ENCODE results near the gene CD164.
A peak's percentile ranks its signal among the peaks of the same experiment; 100 is the strongest.
"Not testable (repeated sequence)": the region's sequence is repeated elsewhere in the genome, so short reads cannot be mapped to it uniquely, and the experiment has no call there.

The CD164 gene

DNA sequence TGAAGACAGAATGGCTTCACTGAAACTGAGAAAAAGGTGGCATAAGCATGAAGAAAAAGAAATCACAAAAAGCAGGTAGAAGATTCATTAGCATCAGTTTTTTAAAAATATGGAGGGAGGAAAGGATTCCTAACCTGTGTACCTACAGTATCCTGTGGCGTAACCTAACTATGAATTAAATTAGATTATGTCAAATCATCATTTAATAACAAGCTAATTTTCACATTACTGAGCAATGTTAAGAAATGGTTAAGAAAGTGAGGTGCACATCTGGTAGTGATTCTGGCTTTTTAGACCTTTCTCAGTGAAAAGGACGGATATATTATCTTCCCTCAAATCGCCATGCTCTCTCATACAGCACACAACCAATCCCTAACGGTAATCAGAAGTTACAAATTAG is 12.5 kb downstream of the CD164 start:
- Mint-ChIP-seq H3K4me3 (no peak overlapping the region), H3K36me3 (peaks cover 63% of the 10 kb centered on the region), H3K4me1 (peaks cover 37% of the 10 kb centered on the region), H3K27ac (peak overlapping the region; percentile 25), H3K27me3 (no peaks in the 10 kb centered on the region), H3K9me3 (no peaks in the 10 kb centered on the region)
- no peak for DNase-seq
- CTCF ChIA-PET, result interaction anchor here (1.0 to 2.1 kb wide), 4 partner anchors 10 to 181 kb away, joined by 3 to 8 read pairs (median 4); no protein-coding TSS in a partner anchor

GRCh38 chr6:109364382-109365078 is 17.7 kb downstream of the CD164 start:
- Mint-ChIP-seq H3K36me3 (peaks cover 79% of the 10 kb centered on the region), H3K4me1 (peaks cover 29% of the 10 kb centered on the region)
- H3K9me3 Mint-ChIP-seq, CTCF ChIA-PET, DNase-seq, H3K27ac Mint-ChIP-seq, H3K4me3 Mint-ChIP-seq, H3K27me3 Mint-ChIP-seq: not testable (repeated sequence)

- Mint-ChIP-seq H3K9me3 (peaks cover 7% of the 10 kb centered on the region), H3K27me3 (no peaks in the 10 kb centered on the region), H3K4me1 (peaks cover 28% of the 10 kb centered on the region), H3K27ac (no peak overlapping the region), H3K4me3 (no peak overlapping the region), H3K36me3 (peaks cover 84% of the 10 kb centered on the region)
- CTCF ChIA-PET, result no interaction called here
- DNase-seq, result no peak
These were observed 18.5 kb downstream of the CD164 start for GRCh38 chr6:109363753-109364152.

GRCh38 chr6:109362102-109362884 is 20.0 kb downstream of the CD164 start:
- DNase-seq, result no peak
- H3K36me3 Mint-ChIP-seq, result peaks cover 91% of the 10 kb centered on the region
- peak overlapping the region; percentile 45 for H3K27ac Mint-ChIP-seq
- H3K9me3 Mint-ChIP-seq, result peaks cover 8% of the 10 kb centered on the region
- H3K4me3 Mint-ChIP-seq, result no peak overlapping the region
- H3K27me3 Mint-ChIP-seq, result no peaks in the 10 kb centered on the region
- peaks cover 28% of the 10 kb centered on the region for H3K4me1 Mint-ChIP-seq
- CTCF ChIA-PET, result interaction anchor here (1.1 kb wide), 1 partner anchor 13 kb away, joined by 4 read pairs; no protein-coding TSS in a partner anchor

- no peak overlapping the region for H3K27ac Mint-ChIP-seq
- peaks cover 19% of the 10 kb centered on the region for H3K9me3 Mint-ChIP-seq
- H3K27me3 Mint-ChIP-seq, result no peaks in the 10 kb centered on the region
- no peak for DNase-seq
- H3K36me3 Mint-ChIP-seq, result peaks cover 90% of the 10 kb centered on the region
- H3K4me3 Mint-ChIP-seq, result no peak overlapping the region
- CTCF ChIA-PET, result interaction anchor here (1.7 kb wide), 1 partner anchor 22 kb away, joined by 7 read pairs; the partner anchor contains the start of gene CD164
- peaks cover 26% of the 10 kb centered on the region for H3K4me1 Mint-ChIP-seq
These were observed 21.5 kb downstream of the CD164 start for GRCh38 chr6:109360791-109361190.

DNA sequence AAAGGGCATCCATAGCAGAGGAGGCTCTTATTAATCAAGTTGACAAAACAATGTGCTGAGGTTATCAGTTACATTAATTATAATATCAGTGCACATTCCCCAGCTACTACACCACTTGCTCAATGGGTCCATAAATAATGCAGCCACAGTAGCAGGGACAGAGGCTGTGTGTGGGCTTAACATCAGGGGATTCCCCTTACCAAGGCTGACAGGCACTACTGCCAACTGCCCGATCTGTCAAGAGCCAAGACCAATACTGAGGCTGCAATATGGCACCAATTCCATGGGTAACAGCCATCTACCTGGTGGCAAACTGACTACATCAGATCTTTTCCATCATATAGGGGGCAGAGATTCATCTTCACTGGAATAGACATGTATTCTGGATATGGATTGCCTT is 22.0 kb downstream of the CD164 start:
- no peaks in the 10 kb centered on the region for H3K27me3 Mint-ChIP-seq
- CTCF ChIA-PET, result interaction anchor here (1.7 kb wide), 1 partner anchor 23 kb away, joined by 7 read pairs; the partner anchor contains the start of gene CD164
- peaks cover 26% of the 10 kb centered on the region for H3K4me1 Mint-ChIP-seq
- DNase-seq, result no peak
- H3K36me3 Mint-ChIP-seq, result peaks cover 91% of the 10 kb centered on the region
- H3K27ac Mint-ChIP-seq, result no peak overlapping the region
- no peak overlapping the region for H3K4me3 Mint-ChIP-seq
- peaks cover 19% of the 10 kb centered on the region for H3K9me3 Mint-ChIP-seq

GRCh38 chr6:109359248-109359647 is 23.0 kb downstream of the CD164 start:
- no peaks in the 10 kb centered on the region for H3K27me3 Mint-ChIP-seq
- H3K27ac Mint-ChIP-seq, result no peak overlapping the region
- CTCF ChIA-PET, result interaction anchor here (1.0 kb wide), 1 partner anchor 11 kb away, joined by 3 read pairs; no protein-coding TSS in a partner anchor
- no peak overlapping the region for H3K4me3 Mint-ChIP-seq
- peaks cover 86% of the 10 kb centered on the region for H3K36me3 Mint-ChIP-seq
- H3K9me3 Mint-ChIP-seq, result peaks cover 19% of the 10 kb centered on the region
- H3K4me1 Mint-ChIP-seq, result peaks cover 20% of the 10 kb centered on the region
- no peak for DNase-seq

DNA sequence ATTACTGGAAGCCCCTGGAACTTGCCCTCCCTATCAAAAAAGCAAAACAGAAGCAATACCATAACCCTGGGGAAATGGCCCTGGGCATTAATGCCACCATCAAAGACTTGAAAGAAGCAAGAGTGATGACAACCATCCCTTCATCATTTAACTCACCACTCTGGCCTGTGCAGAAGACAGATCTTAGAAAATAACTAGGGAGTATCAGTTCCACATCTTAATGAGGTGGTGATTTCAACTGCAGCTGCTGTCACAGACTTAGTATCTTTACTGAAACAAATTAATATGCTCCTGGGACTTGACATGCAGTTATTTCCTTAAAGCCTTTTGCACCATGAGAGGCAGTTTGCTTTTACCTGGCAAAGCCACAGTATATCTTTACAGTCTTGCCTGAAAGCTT is 24.1 kb downstream of the CD164 start:
- Mint-ChIP-seq H3K27me3 (no peaks in the 10 kb centered on the region), H3K9me3 (peaks cover 19% of the 10 kb centered on the region), H3K36me3 (peaks cover 83% of the 10 kb centered on the region), H3K4me3 (no peak overlapping the region), H3K4me1 (peaks cover 17% of the 10 kb centered on the region), H3K27ac (no peak overlapping the region)
- CTCF ChIA-PET, result no interaction called here
- DNase-seq, result no peak

- H3K27me3 Mint-ChIP-seq, result no peaks in the 10 kb centered on the region
- peaks cover 12% of the 10 kb centered on the region for H3K9me3 Mint-ChIP-seq
- peaks cover 24% of the 10 kb centered on the region for H3K4me1 Mint-ChIP-seq
- CTCF ChIA-PET, result interaction anchor here (1.5 kb wide), 1 partner anchor 27 kb away, joined by 4 read pairs; no protein-coding TSS in a partner anchor
- no peak for DNase-seq
- no peak overlapping the region for H3K4me3 Mint-ChIP-seq
- H3K36me3 Mint-ChIP-seq, result peaks cover 79% of the 10 kb centered on the region
- no peak overlapping the region for H3K27ac Mint-ChIP-seq
These were observed 26.0 kb downstream of the CD164 start for GRCh38 chr6:109356237-109356636.

DNA sequence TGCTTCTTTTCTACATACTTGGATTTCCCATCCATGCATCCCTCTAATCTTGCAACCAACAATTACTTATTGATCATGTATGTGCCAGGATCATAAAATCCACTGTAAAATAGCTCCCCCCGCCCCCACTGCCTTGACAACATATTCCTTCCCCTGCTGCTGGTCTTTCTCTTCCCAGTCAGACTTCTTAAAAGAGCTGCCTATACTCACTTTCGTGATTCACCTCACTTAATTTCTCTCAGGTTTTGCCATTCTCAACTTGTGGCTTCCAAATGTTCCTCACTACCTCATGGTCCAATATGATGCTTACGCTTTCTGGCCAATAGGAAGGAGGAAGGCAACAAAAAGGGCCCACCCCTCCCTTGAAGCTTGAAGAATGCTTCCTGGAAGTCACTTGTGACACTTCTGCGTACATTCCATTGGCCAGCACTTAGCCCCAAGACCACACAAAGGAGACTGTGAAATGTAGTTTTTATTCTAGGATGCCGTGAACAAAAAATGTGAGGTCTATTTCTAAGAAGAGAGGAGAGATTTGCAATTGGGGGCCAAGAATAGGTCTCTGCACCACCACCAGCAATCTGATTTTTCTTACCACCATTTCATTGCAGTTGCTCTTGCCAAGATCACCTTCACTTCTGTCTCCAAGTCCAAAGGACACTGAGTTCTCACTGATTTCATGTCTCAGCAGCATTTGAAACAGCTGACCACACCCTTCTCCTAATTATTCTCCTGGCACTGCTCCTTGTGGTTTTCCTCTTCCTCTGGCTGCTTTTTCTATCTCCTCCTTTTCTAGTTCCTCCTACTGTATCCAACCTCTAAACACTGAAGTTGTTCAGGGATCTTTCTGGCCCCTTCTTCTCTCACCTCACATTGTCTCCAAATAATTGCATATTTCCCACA is 30.8 kb downstream of the CD164 start:
- Mint-ChIP-seq H3K36me3 (peaks cover 36% of the 10 kb centered on the region), H3K27me3 (no peaks in the 10 kb centered on the region), H3K4me3 (no peak overlapping the region), H3K9me3 (peaks cover 3% of the 10 kb centered on the region), H3K27ac (no peak overlapping the region), H3K4me1 (peaks cover 17% of the 10 kb centered on the region)
- CTCF ChIA-PET, result no interaction called here
- DNase-seq, result no peak

DNA sequence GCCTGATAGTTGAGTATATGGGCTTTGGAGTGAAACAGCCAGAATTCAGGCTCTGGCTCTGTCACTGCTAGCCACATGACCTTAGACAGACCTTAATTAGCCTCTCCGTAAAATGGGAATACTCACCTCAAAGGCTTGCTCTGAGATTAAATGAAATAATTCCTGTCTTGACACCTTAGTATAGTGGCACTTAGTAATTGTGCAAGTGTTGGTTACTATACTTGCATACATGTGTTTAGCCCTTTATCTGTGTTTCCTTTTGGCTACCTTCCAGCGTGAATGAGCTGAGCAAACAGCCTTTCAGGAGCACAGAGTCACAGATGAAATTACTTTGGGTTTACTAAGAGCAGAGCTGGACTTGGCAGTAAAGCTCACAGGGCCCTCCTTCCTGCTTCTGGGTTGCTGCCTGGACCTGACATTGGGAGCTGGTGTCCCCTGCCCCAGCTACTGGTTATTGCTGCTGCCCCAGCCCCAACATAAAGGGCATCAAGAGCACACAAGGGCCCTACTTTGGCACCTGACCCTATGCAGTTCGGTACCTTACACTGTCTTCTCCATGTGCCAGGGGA is 32.8 kb downstream of the CD164 start:
- Mint-ChIP-seq H3K27me3 (no peaks in the 10 kb centered on the region), H3K4me3 (no peak overlapping the region), H3K9me3 (no peaks in the 10 kb centered on the region), H3K4me1 (peaks cover 17% of the 10 kb centered on the region), H3K36me3 (peaks cover 25% of the 10 kb centered on the region), H3K27ac (no peak overlapping the region)
- CTCF ChIA-PET, result interaction anchor here (1.0 to 1.6 kb wide), 2 partner anchors 12 to 33 kb away, joined by 3 to 4 read pairs; partner anchors contain the start of gene CD164
- DNase-seq, result no peak

DNA sequence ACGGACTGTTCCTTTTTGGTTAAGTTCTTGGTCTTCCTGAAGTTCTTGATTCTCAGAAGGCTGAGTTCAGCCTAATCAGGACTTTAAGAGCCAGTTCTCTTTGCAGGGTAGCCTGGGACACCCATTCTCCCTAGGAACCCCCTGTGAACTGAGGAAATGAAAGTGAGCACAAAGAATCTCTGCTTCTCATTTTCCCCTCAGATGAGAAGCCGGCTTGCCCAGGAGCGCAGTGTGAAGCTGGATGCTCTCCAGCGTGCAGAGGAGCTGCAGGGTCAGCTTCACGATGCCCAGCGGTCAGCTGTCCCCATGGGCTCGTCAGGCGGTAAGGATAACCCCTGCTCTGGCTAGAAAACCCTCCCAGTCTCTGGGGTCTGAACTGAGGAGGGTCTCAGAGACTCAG is 34.0 kb downstream of the CD164 start:
- H3K4me1 Mint-ChIP-seq, result peaks cover 17% of the 10 kb centered on the region
- H3K9me3 Mint-ChIP-seq, result no peaks in the 10 kb centered on the region
- H3K27ac Mint-ChIP-seq, result no peak overlapping the region
- CTCF ChIA-PET, result no interaction called here
- H3K36me3 Mint-ChIP-seq, result peaks cover 17% of the 10 kb centered on the region
- no peak overlapping the region for H3K4me3 Mint-ChIP-seq
- no peak for DNase-seq
- no peaks in the 10 kb centered on the region for H3K27me3 Mint-ChIP-seq

DNA sequence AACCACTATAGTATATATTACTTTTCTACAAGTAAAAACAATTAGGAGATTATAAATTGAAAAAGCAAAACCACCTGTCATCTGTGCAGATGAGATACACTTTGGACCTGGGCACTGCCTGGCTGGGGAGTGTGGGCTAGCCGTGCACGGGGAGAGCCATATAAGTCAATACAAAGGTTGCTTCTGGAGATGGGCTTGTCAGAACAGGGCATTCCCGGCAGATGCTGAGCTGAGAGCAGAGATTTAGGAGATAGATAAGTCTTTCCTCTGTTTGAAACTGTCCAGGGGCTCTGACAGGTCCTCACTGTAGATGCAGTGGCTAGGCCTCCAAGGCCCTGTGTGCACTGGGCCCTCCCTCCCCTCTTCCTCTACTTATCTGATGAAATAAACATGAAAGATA is 34.5 kb downstream of the CD164 start:
- Mint-ChIP-seq H3K4me1 (peaks cover 15% of the 10 kb centered on the region), H3K36me3 (peaks cover 13% of the 10 kb centered on the region), H3K9me3 (no peaks in the 10 kb centered on the region), H3K27ac (no peak overlapping the region), H3K4me3 (no peak overlapping the region), H3K27me3 (no peaks in the 10 kb centered on the region)
- CTCF ChIA-PET, result no interaction called here
- no peak for DNase-seq

- Mint-ChIP-seq H3K36me3 (peaks cover 3% of the 10 kb centered on the region), H3K4me3 (no peak overlapping the region), H3K4me1 (peaks cover 1% of the 10 kb centered on the region), H3K27me3 (no peaks in the 10 kb centered on the region), H3K9me3 (no peaks in the 10 kb centered on the region), H3K27ac (no peak overlapping the region)
- CTCF ChIA-PET, result no interaction called here
- DNase-seq, result no peak
These were observed 36.3 kb downstream of the CD164 start for GRCh38 chr6:109345986-109346385.

All from activated naive CD4-positive, alpha-beta T cell treated with anti-CD3 and anti-CD28 coated beads, Interleukin-2, amount 10 ng/mL, durations not matched to agents 7 days and 5 days (primary cell).